OCI-LY1 (cell line): ENCODE measurements around the gene ABCC6.

ENCODE experiments used
- EZH2 ChIP-seq: fragments of 200-600 bp; sonication (generic), shearing (Covaris generic); IDR thresholded peaks from 2 replicates; pipeline ENCODE4 v1.8.0; 2017; ENCODE audit warnings: borderline replicate concordance, mixed run types, mild to moderate bottlenecking, antibody characterized with exemption, low read length, moderate library complexity, mixed read lengths
- TF ChIP-seq, protein P1 (sequence below): fragments of 200-600 bp; sonication (generic), shearing (Covaris generic); IDR thresholded peaks from 2 replicates; pipeline ENCODE4 v1.5.1; 2017; ENCODE audit warnings: mild to moderate bottlenecking, antibody characterized with exemption, low read length, moderate library complexity, mixed read lengths

DNA sequence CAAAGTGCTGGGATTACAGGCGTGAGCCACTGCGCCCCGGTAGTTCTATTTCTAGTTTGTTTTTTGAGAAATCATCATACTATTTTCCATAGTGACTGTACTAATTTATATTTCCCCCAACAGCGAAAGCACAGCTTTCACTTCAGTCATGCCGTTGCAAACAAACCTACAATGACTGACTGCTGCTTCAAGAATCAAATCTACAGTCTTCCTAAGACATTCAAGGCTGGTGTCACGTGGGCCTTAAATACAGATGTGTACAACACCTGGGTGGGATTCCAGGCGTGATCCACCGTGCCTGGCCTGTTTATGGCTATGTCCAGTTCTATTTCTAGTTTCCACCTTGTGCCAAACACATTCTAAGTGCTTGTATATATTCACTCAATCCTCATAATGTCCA, 72.0 kb downstream of the ABCC6 start:
- TF ChIP-seq, protein P1, sequence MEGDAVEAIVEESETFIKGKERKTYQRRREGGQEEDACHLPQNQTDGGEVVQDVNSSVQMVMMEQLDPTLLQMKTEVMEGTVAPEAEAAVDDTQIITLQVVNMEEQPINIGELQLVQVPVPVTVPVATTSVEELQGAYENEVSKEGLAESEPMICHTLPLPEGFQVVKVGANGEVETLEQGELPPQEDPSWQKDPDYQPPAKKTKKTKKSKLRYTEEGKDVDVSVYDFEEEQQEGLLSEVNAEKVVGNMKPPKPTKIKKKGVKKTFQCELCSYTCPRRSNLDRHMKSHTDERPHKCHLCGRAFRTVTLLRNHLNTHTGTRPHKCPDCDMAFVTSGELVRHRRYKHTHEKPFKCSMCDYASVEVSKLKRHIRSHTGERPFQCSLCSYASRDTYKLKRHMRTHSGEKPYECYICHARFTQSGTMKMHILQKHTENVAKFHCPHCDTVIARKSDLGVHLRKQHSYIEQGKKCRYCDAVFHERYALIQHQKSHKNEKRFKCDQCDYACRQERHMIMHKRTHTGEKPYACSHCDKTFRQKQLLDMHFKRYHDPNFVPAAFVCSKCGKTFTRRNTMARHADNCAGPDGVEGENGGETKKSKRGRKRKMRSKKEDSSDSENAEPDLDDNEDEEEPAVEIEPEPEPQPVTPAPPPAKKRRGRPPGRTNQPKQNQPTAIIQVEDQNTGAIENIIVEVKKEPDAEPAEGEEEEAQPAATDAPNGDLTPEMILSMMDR = no peak
- TF ChIP-seq EZH2 = no peak
